Esophagus muscularis mucosa (tissue), 4 donors: ENCODE data around the gene VMP1. TPM values are rescaled to one million over a fixed set of nuclear protein-coding genes. Genes with fewer than 3 reads are reported as not detected.
A peak's percentile ranks its signal among the peaks of the same experiment; 100 is the strongest.

Source experiments
- DNase-seq: peaks from one replicate; pipeline ENCODE4 v3.0.0-alpha.2; 2017; ENCODE audit errors: extremely low spot score
- H3K27ac ChIP-seq, 4 donors: fragments of 200-600 bp; sonication (generic); replicated peaks in 1 of 4; 1 replicate in 3 of 4; 2 replicates in 1 of 4; pipeline ENCODE4 v1.5.1; 2016 to 2019; ENCODE audit warnings: mild to moderate bottlenecking in 1 of 4
- H3K27me3 ChIP-seq, 4 donors: fragments of 200-600 bp; sonication (generic); one replicate each; pipeline versions ENCODE4 v1.5.1 to v1.6.0; 2016 to 2019
- H3K36me3 ChIP-seq, 4 donors: fragments of 200-600 bp; sonication (generic); one replicate each; pipeline ENCODE4 v1.5.1; 2016 to 2019
- H3K4me1 ChIP-seq, 4 donors: fragments of 200-600 bp; sonication (generic); one replicate each; pipeline ENCODE4 v1.5.1; 2016 to 2019
- H3K4me3 ChIP-seq, 4 donors: fragments of 200-600 bp; sonication (generic); 1 replicate in 2 of 4; 2 replicates in 2 of 4; pipeline ENCODE4 v1.5.1; 2016 to 2019; ENCODE audit warnings: mild to moderate bottlenecking in 4 of 4, moderate library complexity in 1 of 4
- H3K9me3 ChIP-seq, 4 donors: fragments of 200-600 bp; sonication (generic); 1 replicate in 3 of 4; 2 replicates in 1 of 4; pipeline ENCODE4 v1.5.1; 2016 to 2019
- EP300 ChIP-seq: sonication (generic); formaldehyde crosslinking; IDR thresholded peaks from one replicate; pipeline ENCODE4 v1.6.1; 2017; ENCODE audit warnings: antibody characterized with exemption
- POLR2A ChIP-seq: fragments of 450-650 bp; IDR thresholded peaks from one replicate; pipeline ENCODE4 v1.6.1; 2017; ENCODE audit warnings: antibody characterized with exemption, moderate library complexity, mild to moderate bottlenecking, low read depth
- POLR2AphosphoS5 ChIP-seq, 2 donors: sonication (generic); formaldehyde crosslinking; IDR thresholded peaks; one replicate each; pipeline ENCODE4 v1.6.1; 2017; ENCODE audit warnings: antibody characterized with exemption in 2 of 2
- WGBS: methylation state at CpG from one replicate; pipeline ENCODE4 v1.1.5; 2018; 5-methylcytosine and 5-hydroxymethylcytosine counted together
- intact Hi-C: fragments of 100-400 bp; cut with DNase I; formaldehyde crosslinking; loops from one replicate; pipeline ENCODE4 v1.15.1; 2023
- total RNA-seq, 4 donors: library from RNA; depleted of rRNA; stranded (reverse); fragments of >200 nt; gene quantifications; one replicate each; pipeline versions ENCODE4 v1.1.0 to v1.2.1, GENCODE V29; 2016
- TF ChIP-seq, protein P1 (sequence below), 3 experiments: fragments of 200-600 bp in 2 of 3; fragments of 450-650 bp in 1 of 3; sonication (generic) in 2 of 3; IDR thresholded peaks; one replicate each; pipeline ENCODE4 v1.5.1; 2017 to 2019; ENCODE audit warnings: antibody characterized with exemption in 3 of 3, mild to moderate bottlenecking in 2 of 3, moderate library complexity in 1 of 3

The VMP1 gene
- total RNA-seq, 4 donors from 2014 or later, result 47.3 to 137 (median 59.6) TPM

DNA sequence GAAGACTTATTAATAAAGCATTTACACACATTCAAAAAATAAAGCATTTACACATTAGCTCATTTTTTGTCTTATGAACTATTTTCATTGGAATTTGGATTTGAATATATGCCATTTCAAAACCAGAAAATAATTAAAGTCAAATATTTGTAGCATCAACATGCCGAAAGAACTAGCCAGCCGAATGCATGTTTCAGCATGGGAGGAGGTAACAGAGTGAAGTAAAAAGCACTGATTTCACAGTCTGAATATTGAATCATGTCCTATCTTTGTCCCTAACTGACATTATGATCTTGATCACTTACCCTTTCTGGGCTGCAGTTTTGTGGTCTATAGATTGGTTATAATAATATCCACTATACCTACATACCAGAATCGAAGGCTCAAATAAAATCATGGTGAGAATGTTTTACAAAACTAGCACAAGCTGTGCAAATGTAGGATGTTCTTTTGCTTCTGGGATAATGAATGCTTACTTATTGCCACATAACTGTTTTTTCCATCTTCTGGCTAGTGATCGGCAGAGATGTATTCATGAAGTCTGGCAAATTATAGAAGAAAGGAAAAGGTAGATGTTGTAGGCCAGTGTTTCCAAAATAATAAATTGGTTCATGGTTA, 100.5 kb downstream of the VMP1 start:
- Histone ChIP-seq H3K9me3 (no peaks in the 10 kb centered on the region), H3K4me1 (peaks cover 0 to 23% (median 5%) of the 10 kb centered on the region in 4 donors), H3K36me3 (peaks cover 0 to 29% (median 8%) of the 10 kb centered on the region in 4 donors), H3K27me3 (no peaks in the 10 kb centered on the region), H3K4me3 (no peak overlapping the region), H3K27ac (peak overlapping the region; percentile 31 to 67 (median 60))
- intact Hi-C loops, result no loop called here
- WGBS, result 66% methylated on average over 4 of the region's 4 CpGs
- TF ChIP-seq POLR2AphosphoS5 (IDR thresholded peaks at IDR 0.05), result no peak
- TF ChIP-seq, protein P1, sequence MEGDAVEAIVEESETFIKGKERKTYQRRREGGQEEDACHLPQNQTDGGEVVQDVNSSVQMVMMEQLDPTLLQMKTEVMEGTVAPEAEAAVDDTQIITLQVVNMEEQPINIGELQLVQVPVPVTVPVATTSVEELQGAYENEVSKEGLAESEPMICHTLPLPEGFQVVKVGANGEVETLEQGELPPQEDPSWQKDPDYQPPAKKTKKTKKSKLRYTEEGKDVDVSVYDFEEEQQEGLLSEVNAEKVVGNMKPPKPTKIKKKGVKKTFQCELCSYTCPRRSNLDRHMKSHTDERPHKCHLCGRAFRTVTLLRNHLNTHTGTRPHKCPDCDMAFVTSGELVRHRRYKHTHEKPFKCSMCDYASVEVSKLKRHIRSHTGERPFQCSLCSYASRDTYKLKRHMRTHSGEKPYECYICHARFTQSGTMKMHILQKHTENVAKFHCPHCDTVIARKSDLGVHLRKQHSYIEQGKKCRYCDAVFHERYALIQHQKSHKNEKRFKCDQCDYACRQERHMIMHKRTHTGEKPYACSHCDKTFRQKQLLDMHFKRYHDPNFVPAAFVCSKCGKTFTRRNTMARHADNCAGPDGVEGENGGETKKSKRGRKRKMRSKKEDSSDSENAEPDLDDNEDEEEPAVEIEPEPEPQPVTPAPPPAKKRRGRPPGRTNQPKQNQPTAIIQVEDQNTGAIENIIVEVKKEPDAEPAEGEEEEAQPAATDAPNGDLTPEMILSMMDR (IDR thresholded peaks at IDR 0.05), result no peak
- TF ChIP-seq POLR2A, result no peak
- no peak for TF ChIP-seq EP300
- no peak for DNase-seq

DNA sequence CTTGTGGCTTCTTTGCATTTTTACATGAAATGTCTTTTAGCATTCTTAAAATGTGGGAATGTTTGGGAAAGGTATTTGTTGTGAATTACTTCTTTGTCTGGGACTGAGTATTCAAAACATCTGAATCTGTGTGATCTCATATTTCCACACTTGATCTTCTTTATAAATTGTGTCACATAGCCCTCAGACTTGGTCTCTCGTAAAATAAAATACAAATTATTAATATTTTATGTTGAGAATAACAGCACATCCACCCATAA, 103.4 kb downstream of the VMP1 start:
- peaks cover 0 to 12% (median 5%) of the 10 kb centered on the region in 4 donors for H3K4me1 ChIP-seq
- no peaks in the 10 kb centered on the region for H3K27me3 ChIP-seq
- intact Hi-C loops, result no loop called here
- 94% methylated on average over 1 of the region's 1 CpG for WGBS
- no peaks in the 10 kb centered on the region for H3K9me3 ChIP-seq
- no peak overlapping the region for H3K4me3 ChIP-seq
- DNase-seq, result no peak
- peaks cover 0 to 40% (median 8%) of the 10 kb centered on the region in 4 donors for H3K36me3 ChIP-seq
- no peak overlapping the region for H3K27ac ChIP-seq
- TF ChIP-seq, protein P1 (IDR thresholded peaks at IDR 0.05), result no peak
- no peak for TF ChIP-seq POLR2AphosphoS5 (IDR thresholded peaks at IDR 0.05)

DNA sequence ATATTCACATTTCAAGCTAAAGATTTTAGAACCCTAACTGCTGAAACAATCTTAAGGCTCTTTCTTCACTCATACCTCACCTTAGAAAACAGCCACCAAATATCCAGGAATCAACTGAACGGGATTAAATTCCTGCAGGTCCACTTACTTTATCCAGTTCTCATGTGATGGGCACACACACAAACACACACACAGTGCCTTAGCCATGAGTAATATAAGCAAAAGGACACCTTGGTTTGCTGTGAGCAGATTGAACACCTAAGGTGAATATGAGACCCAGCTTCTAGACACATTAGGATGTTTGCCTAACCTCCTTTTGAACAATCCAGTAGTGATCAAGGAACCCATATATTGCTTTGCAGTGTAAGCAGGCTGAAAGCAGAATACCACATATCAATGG, 103.8 kb downstream of the VMP1 start:
- intact Hi-C loops, result no loop called here

DNA sequence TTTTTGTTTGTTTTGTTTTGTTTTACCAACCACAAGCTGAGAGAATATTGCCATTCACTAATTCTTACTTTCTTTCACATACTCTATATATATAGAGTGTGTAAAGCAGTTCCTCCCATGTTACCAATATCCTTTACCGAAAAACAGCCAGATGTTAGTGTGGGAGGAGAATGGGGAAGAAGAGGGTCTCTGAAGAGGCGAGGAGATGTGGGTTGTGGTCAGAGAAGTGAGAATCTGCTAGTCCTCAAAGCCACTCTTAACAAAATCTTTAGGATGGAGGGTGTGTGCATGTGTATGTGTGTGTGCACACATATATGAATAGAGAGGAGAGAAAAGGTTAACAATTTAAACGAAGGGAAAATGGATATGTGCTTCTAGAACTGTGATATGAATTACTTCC, 104.7 kb downstream of the VMP1 start:
- no peak for DNase-seq
- peaks cover 0 to 17% (median 3%) of the 10 kb centered on the region in 4 donors for H3K4me1 ChIP-seq
- 78% methylated on average over 3 of the region's 3 CpGs for WGBS
- H3K9me3 ChIP-seq, result no peaks in the 10 kb centered on the region
- no peak for TF ChIP-seq POLR2AphosphoS5 (IDR thresholded peaks at IDR 0.05)
- no peak for TF ChIP-seq EP300
- TF ChIP-seq, protein P1 (IDR thresholded peaks at IDR 0.05), result no peak
- no peak for TF ChIP-seq POLR2A
- peaks cover 0 to 40% (median 8%) of the 10 kb centered on the region in 4 donors for H3K36me3 ChIP-seq
- no peak overlapping the region for H3K27ac ChIP-seq
- intact Hi-C loops, result no loop called here
- H3K4me3 ChIP-seq, result no peak overlapping the region
- H3K27me3 ChIP-seq, result no peaks in the 10 kb centered on the region

More for the DNA sequence above, 103.8 kb downstream of the VMP1 start:
- Histone ChIP-seq H3K9me3 (no peaks in the 10 kb centered on the region), H3K4me3 (no peak overlapping the region), H3K4me1 (peaks cover 0 to 15% (median 5%) of the 10 kb centered on the region in 4 donors), H3K36me3 (peaks cover 0 to 40% (median 8%) of the 10 kb centered on the region in 4 donors), H3K27ac (no peak overlapping the region), H3K27me3 (no peaks in the 10 kb centered on the region)
- DNase-seq, result no peak
- 88% methylated on average over 1 of the region's 1 CpG for WGBS
- no peak for TF ChIP-seq POLR2A

DNA sequence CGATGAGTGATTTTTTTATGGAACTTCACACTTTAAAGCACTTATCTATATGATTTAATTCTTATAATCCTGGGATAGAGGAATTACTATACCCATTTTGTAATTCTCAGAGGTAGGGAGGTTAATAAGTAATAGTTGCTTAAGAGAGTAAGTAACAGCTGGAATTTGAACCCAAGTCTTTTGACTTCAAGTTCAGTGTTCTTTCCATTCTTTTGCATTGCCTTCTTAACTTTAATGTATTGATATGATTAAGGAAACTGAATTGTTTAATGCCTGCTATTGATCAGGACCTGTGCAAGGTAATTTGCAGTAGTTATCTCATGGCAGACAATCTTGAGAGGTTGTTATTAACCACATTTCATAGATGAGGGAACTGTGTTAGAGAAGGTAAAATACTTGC, 106.8 kb downstream of the VMP1 start:
- DNase-seq, result no peak
- TF ChIP-seq, protein P1 (IDR thresholded peaks at IDR 0.05), result no peak
- TF ChIP-seq POLR2A (no peak), EP300 (no peak), POLR2AphosphoS5 (IDR thresholded peaks at IDR 0.05) (no peak)
- peaks cover 0 to 5% (median 0%) of the 10 kb centered on the region in 4 donors for H3K4me1 ChIP-seq
- 100% methylated on average over 1 of the region's 1 CpG for WGBS
- H3K4me3 ChIP-seq, result no peak overlapping the region
- H3K36me3 ChIP-seq, result peaks cover 0 to 43% (median 16%) of the 10 kb centered on the region in 4 donors
- H3K27ac ChIP-seq, result peak overlapping the region in 1 of 4 donors; percentile 7
- H3K9me3 ChIP-seq, result no peaks in the 10 kb centered on the region
- intact Hi-C loops, result no loop called here
- no peaks in the 10 kb centered on the region for H3K27me3 ChIP-seq
